Measurements from ENCODE around the gene OR5H14. TPM values are rescaled to one million over a fixed set of nuclear protein-coding genes. Genes with fewer than 3 reads are reported as not detected.
"Not testable (repeated sequence)": the region's sequence is repeated elsewhere in the genome, so short reads cannot be mapped to it uniquely, and the experiment has no call there.

Gene OR5H14
- total and polyA plus RNA-seq, 9 donors = not detected

GRCh38 chr3:98140531-98140930 is 6.7 kb upstream of the OR5H14 start:
- no peak for DNase-seq
- Histone ChIP-seq H3K4me3 (no peak overlapping the region), H3K36me3 (no peaks in the 10 kb centered on the region), H3K4me1 (ENCODE audit: insufficient read depth) (no peaks in the 10 kb centered on the region), H3K27ac (no peak overlapping the region), H3K27me3 (no peaks in the 10 kb centered on the region), H3K9me3 (no peaks in the 10 kb centered on the region)
- intact Hi-C loops (cut with DNase I) = no loop called here
- TF ChIP-seq, protein P1, sequence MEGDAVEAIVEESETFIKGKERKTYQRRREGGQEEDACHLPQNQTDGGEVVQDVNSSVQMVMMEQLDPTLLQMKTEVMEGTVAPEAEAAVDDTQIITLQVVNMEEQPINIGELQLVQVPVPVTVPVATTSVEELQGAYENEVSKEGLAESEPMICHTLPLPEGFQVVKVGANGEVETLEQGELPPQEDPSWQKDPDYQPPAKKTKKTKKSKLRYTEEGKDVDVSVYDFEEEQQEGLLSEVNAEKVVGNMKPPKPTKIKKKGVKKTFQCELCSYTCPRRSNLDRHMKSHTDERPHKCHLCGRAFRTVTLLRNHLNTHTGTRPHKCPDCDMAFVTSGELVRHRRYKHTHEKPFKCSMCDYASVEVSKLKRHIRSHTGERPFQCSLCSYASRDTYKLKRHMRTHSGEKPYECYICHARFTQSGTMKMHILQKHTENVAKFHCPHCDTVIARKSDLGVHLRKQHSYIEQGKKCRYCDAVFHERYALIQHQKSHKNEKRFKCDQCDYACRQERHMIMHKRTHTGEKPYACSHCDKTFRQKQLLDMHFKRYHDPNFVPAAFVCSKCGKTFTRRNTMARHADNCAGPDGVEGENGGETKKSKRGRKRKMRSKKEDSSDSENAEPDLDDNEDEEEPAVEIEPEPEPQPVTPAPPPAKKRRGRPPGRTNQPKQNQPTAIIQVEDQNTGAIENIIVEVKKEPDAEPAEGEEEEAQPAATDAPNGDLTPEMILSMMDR (IDR thresholded peaks at IDR 0.05) = no peak
- TF ChIP-seq EP300 (IDR thresholded peaks at IDR 0.05) = no peak
- TF ChIP-seq POLR2A (IDR thresholded peaks at IDR 0.05) = no peak

GRCh38 chr3:98148751-98149150 is 1.5 kb downstream of the OR5H14 start:
- intact Hi-C loops (cut with DNase I) = no loop called here
- TF ChIP-seq EP300 (IDR thresholded peaks at IDR 0.05) (no peak), POLR2A (IDR thresholded peaks at IDR 0.05) (no peak)
- TF ChIP-seq, protein P1 (IDR thresholded peaks at IDR 0.05) = no peak
- Histone ChIP-seq H3K36me3 (no peaks in the 10 kb centered on the region), H3K27me3 (no peaks in the 10 kb centered on the region), H3K4me1 (ENCODE audit: insufficient read depth) (no peaks in the 10 kb centered on the region), H3K27ac (no peak overlapping the region), H3K9me3 (no peaks in the 10 kb centered on the region), H3K4me3 (no peak overlapping the region)
- 61 to 71% (median 66%) methylated on average over 3 of the region's 3 CpGs for WGBS, 3 donors
- no peak for DNase-seq

- H3K9me3 ChIP-seq; DNase-seq; intact Hi-C loops (cut with DNase I); H3K27ac ChIP-seq; H3K36me3 ChIP-seq; H3K4me1 ChIP-seq (ENCODE audit: insufficient read depth); H3K4me3 ChIP-seq; H3K27me3 ChIP-seq: not testable (repeated sequence)
- WGBS, 3 donors = 73 to 86% (median 84%) methylated on average over 4 of the region's 4 CpGs
Observed at GRCh38 chr3:98149456-98149855, 2.2 kb downstream of the OR5H14 start.

DNA sequence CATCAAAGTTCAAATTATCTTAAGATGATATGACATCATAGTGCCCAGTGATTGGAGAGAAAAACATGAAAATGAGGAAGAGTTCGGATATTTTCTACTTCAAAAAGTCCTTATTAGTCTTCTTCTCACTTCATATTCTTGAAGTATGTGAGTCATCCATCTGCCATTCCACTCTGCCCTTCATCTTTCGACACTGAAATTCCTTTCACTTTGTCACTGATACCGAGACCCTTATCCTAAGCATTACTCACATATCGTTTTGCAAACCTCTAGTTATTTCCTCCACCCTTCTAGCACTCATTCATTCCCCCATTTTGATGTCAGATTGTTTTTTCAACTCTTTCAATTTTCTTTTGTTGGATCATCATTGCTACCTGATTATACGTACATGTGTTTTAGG is 4.0 kb downstream of the OR5H14 start:
- Histone ChIP-seq H3K27me3 (no peaks in the 10 kb centered on the region), H3K27ac (no peak overlapping the region), H3K4me3 (no peak overlapping the region), H3K4me1 (ENCODE audit: insufficient read depth) (no peaks in the 10 kb centered on the region), H3K9me3 (no peaks in the 10 kb centered on the region), H3K36me3 (no peaks in the 10 kb centered on the region)
- TF ChIP-seq, protein P1 (IDR thresholded peaks at IDR 0.05) = no peak
- TF ChIP-seq POLR2A (IDR thresholded peaks at IDR 0.05) (no peak), EP300 (IDR thresholded peaks at IDR 0.05) (no peak)
- no peak for DNase-seq
- intact Hi-C loops (cut with DNase I) = loop anchor here in 1 of 4 donors (10.0 kb wide), 1 partner anchor 64 kb away; no protein-coding TSS in a partner anchor
- WGBS, 3 donors = 72 to 81% (median 75%) methylated on average over 5 of the region's 5 CpGs

DNA sequence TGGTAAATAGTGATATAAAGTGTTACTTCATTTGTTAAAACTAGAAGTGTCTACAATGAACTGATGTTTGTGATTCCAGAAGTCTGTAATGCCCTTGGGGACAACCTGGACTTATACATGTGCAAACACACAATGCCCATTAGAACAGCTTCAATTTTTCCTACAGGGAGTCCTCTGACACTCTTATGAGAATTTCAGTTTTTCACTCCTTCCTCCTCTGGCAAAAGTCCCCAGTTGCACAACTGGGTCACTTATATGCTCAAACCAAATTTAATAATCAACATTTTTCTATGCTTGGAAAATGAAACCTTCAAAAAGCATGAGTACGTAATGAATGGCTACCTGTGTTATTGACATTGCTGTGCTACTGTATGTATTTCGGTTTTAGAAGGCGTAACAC is 19.1 kb downstream of the OR5H14 start, which contains the start of gene OR5H15:
Gene OR5H15 (plus strand): TSS at position 301 of the 400 bp plus-strand sequence. CDS start 2,004 bp downstream, outside the sequence.
- DNase-seq = no peak
- no peaks in the 10 kb centered on the region for H3K36me3 ChIP-seq
- intact Hi-C loops (cut with DNase I) = no loop called here

More for the DNA sequence above, 19.1 kb downstream of the OR5H14 start, which contains the start of gene OR5H15:
- H3K4me1 ChIP-seq (ENCODE audit: insufficient read depth) = no peaks in the 10 kb centered on the region
- H3K4me3 ChIP-seq = no peak within 1 kb of the TSS
- 91 to 94% (median 93%) methylated on average over 3 of the region's 3 CpGs for WGBS, 3 donors
- no peaks in the 10 kb centered on the region for H3K9me3 ChIP-seq
- no peak within 1 kb of the TSS for H3K27ac ChIP-seq
- TF ChIP-seq EP300 (IDR thresholded peaks at IDR 0.05) = no peak
- TF ChIP-seq, protein P1 (IDR thresholded peaks at IDR 0.05) = no peak
- no peak for TF ChIP-seq POLR2A (IDR thresholded peaks at IDR 0.05)
- H3K27me3 ChIP-seq = no peaks in the 10 kb centered on the region

Measured in ovary (tissue), 9 donors.